HEK293 (cell line): Measurements from ENCODE around the gene GJD4.

Source experiments
- GLI4 ChIP-seq: fragments of 450-650 bp; formaldehyde crosslinking; IDR thresholded peaks from 2 replicates; pipeline ENCODE4 v1.5.1; 2016; ENCODE audit warnings: missing biosample characterization, missing genetic modification characterization
- KLF8 ChIP-seq: fragments of 450-650 bp; formaldehyde crosslinking; IDR thresholded peaks from 2 replicates; pipeline ENCODE4 v1.5.1; 2016; ENCODE audit warnings: missing biosample characterization, missing genetic modification characterization
- KLF9 ChIP-seq: fragments of 450-650 bp; formaldehyde crosslinking; IDR thresholded peaks from 2 replicates; pipeline ENCODE4 v1.5.1; 2016; ENCODE audit warnings: missing biosample characterization, missing genetic modification characterization, low read depth
- PATZ1 ChIP-seq: fragments of 450-650 bp; formaldehyde crosslinking; IDR thresholded peaks from 2 replicates; pipeline ENCODE4 v1.5.1; 2016; ENCODE audit warnings: missing biosample characterization, missing genetic modification characterization
- PBX3 ChIP-seq: sonication (generic); formaldehyde crosslinking; IDR thresholded peaks from 2 replicates; pipeline ENCODE4 v1.8.1; 2022; ENCODE audit warnings: mild to moderate bottlenecking, moderate library complexity, missing genetic modification reagents
- SCRT1 ChIP-seq: fragments of 450-650 bp; formaldehyde crosslinking; IDR thresholded peaks from 2 replicates; pipeline ENCODE4 v1.5.1; 2016; ENCODE audit warnings: missing biosample characterization, missing genetic modification characterization, borderline replicate concordance
- SETDB1 ChIP-seq: IDR thresholded peaks from one replicate; pipeline ENCODE4 v1.6.1; 2017; ENCODE audit warnings: mild to moderate bottlenecking, low read length, moderate library complexity, mixed read lengths; ENCODE audit not compliant: insufficient read length
- ZBTB17 ChIP-seq: fragments of 450-650 bp; formaldehyde crosslinking; IDR thresholded peaks from 2 replicates; pipeline ENCODE4 v1.5.1; 2016; ENCODE audit warnings: missing biosample characterization, missing genetic modification characterization
- ZBTB26 ChIP-seq: fragments of 450-650 bp; formaldehyde crosslinking; optimal IDR thresholded peaks from 2 replicates; pipeline ENCODE3; 2016; ENCODE audit warnings: missing biosample characterization, mild to moderate bottlenecking, missing genetic modification characterization
- ZBTB49 ChIP-seq: fragments of 450-650 bp; formaldehyde crosslinking; IDR thresholded peaks from 2 replicates; pipeline ENCODE4 v1.5.1; 2016; ENCODE audit warnings: missing biosample characterization, missing genetic modification characterization, low read depth
- ZNF138 ChIP-seq: fragments of 450-650 bp; formaldehyde crosslinking; IDR thresholded peaks from 2 replicates; pipeline ENCODE4 v1.5.1; 2016; ENCODE audit warnings: missing biosample characterization, missing genetic modification characterization, borderline replicate concordance
- ZNF184 ChIP-seq: fragments of 450-650 bp; IDR thresholded peaks from 2 replicates; pipeline ENCODE4 v1.5.1; 2018; ENCODE audit warnings: missing biosample characterization, mild to moderate bottlenecking, missing genetic modification characterization
- ZNF202 ChIP-seq: fragments of 450-650 bp; formaldehyde crosslinking; IDR thresholded peaks from 2 replicates; pipeline ENCODE4 v1.5.1; 2016; ENCODE audit warnings: missing biosample characterization, missing genetic modification characterization, borderline replicate concordance
- ZNF211 ChIP-seq: fragments of 450-650 bp; formaldehyde crosslinking; IDR thresholded peaks from 2 replicates; pipeline ENCODE4 v1.5.1; 2016; ENCODE audit warnings: low read depth, missing biosample characterization, missing genetic modification characterization
- ZNF214 ChIP-seq: fragments of 450-650 bp; formaldehyde crosslinking; IDR thresholded peaks from 2 replicates; pipeline ENCODE4 v1.5.1; 2017; ENCODE audit warnings: missing biosample characterization, mild to moderate bottlenecking, missing genetic modification characterization, borderline replicate concordance
- ZNF223 ChIP-seq: fragments of 450-650 bp; formaldehyde crosslinking; IDR thresholded peaks from 2 replicates; pipeline ENCODE4 v1.5.1; 2016; ENCODE audit warnings: missing biosample characterization, missing genetic modification characterization
- ZNF292 ChIP-seq: fragments of 450-650 bp; formaldehyde crosslinking; IDR thresholded peaks from 2 replicates; pipeline ENCODE4 v1.5.1; 2016; ENCODE audit warnings: low read depth, missing biosample characterization, missing genetic modification characterization, borderline replicate concordance
- ZNF341 ChIP-seq: fragments of 450-650 bp; formaldehyde crosslinking; IDR thresholded peaks from 2 replicates; pipeline ENCODE4; 2016; ENCODE audit warnings: low read depth, missing biosample characterization, missing genetic modification characterization
- ZNF362 ChIP-seq: fragments of 450-650 bp; formaldehyde crosslinking; IDR thresholded peaks from 2 replicates; pipeline ENCODE4 v1.5.1; 2016; ENCODE audit warnings: missing biosample characterization, missing genetic modification characterization
- ZNF366 ChIP-seq: fragments of 450-650 bp; formaldehyde crosslinking; conservative IDR thresholded peaks from 2 replicates; pipeline ENCODE4 v1.5.1; 2016; ENCODE audit warnings: missing biosample characterization, missing genetic modification characterization
- ZNF433 ChIP-seq: fragments of 450-650 bp; formaldehyde crosslinking; IDR thresholded peaks from 2 replicates; pipeline ENCODE4 v1.5.1; 2016; ENCODE audit warnings: missing biosample characterization, missing genetic modification characterization, low read depth
- ZNF473 ChIP-seq: fragments of 450-650 bp; formaldehyde crosslinking; IDR thresholded peaks from 2 replicates; pipeline ENCODE4 v1.5.1; 2017; ENCODE audit warnings: missing biosample characterization, missing genetic modification characterization
- ZNF48 ChIP-seq: fragments of 450-650 bp; formaldehyde crosslinking; IDR thresholded peaks from 2 replicates; pipeline ENCODE4 v1.5.1; 2016; ENCODE audit warnings: missing biosample characterization, missing genetic modification characterization
- ZNF510 ChIP-seq: fragments of 450-650 bp; formaldehyde crosslinking; IDR thresholded peaks from 2 replicates; pipeline ENCODE4 v1.5.1; 2018; ENCODE audit warnings: mild to moderate bottlenecking, missing genetic modification characterization, missing biosample characterization; ENCODE audit not compliant: insufficient replicate concordance
- ZNF560 ChIP-seq: fragments of 450-650 bp; formaldehyde crosslinking; IDR thresholded peaks from 2 replicates; pipeline ENCODE4 v1.5.1; 2017; ENCODE audit warnings: missing biosample characterization, missing genetic modification characterization, borderline replicate concordance
- ZNF624 ChIP-seq: fragments of 450-650 bp; formaldehyde crosslinking; IDR thresholded peaks from 2 replicates; pipeline ENCODE4 v1.5.1; 2017; ENCODE audit warnings: missing biosample characterization, missing genetic modification characterization
- ZNF639 ChIP-seq: fragments of 450-650 bp; formaldehyde crosslinking; IDR thresholded peaks from 2 replicates; pipeline ENCODE4 v1.5.1; 2016; ENCODE audit warnings: missing biosample characterization, missing genetic modification characterization
- ZNF660 ChIP-seq: fragments of 450-650 bp; IDR thresholded peaks from 2 replicates; pipeline ENCODE4 v1.5.1; 2018; ENCODE audit warnings: missing biosample characterization, mild to moderate bottlenecking, missing genetic modification characterization
- ZNF670 ChIP-seq: fragments of 450-650 bp; formaldehyde crosslinking; IDR thresholded peaks from 2 replicates; pipeline ENCODE4 v1.5.1; 2016; ENCODE audit warnings: missing biosample characterization, missing genetic modification characterization, low read depth
- ZNF768 ChIP-seq: fragments of 450-650 bp; formaldehyde crosslinking; IDR thresholded peaks from 2 replicates; pipeline ENCODE4 v1.5.1; 2018; ENCODE audit warnings: missing biosample characterization, mild to moderate bottlenecking, missing genetic modification characterization
- ZSCAN30 ChIP-seq: fragments of 450-650 bp; IDR thresholded peaks from 2 replicates; pipeline ENCODE4 v1.5.1; 2018; ENCODE audit warnings: missing biosample characterization, mild to moderate bottlenecking, missing genetic modification characterization, moderate library complexity

Gene GJD4

GRCh38 chr10:35642035-35642792 lies 37.1 kb downstream of the GJD4 start, which contains the start of gene FZD8 (continued):
- peak; percentile 48; the same call in 1 of the 2 replicates for TF ChIP-seq KLF9 (tag by site-specific recombination)
- no peak for TF ChIP-seq ZNF202 (tag by site-specific recombination)
- no peak; the same call in 1 of the 2 replicates for TF ChIP-seq ZNF768 (tag by site-specific recombination)
- TF ChIP-seq ZBTB26 (tag by site-specific recombination): peak; percentile 90
- TF ChIP-seq ZNF670 (tag by site-specific recombination): no peak
- peak; percentile 85 for TF ChIP-seq PBX3
- no peak for TF ChIP-seq ZNF48
- TF ChIP-seq ZNF660 (tag by site-specific recombination): no peak
- TF ChIP-seq SETDB1: no peak
- no peak for TF ChIP-seq ZNF624 (tag by site-specific recombination)
- no peak for TF ChIP-seq ZNF510 (tag by site-specific recombination)
- no peak for TF ChIP-seq ZNF138 (tag by site-specific recombination)
- TF ChIP-seq SCRT1 (tag by site-specific recombination): no peak
- TF ChIP-seq ZSCAN30 (tag by site-specific recombination): peak; percentile 13
- no peak for TF ChIP-seq ZNF433 (tag by site-specific recombination)
- TF ChIP-seq ZBTB17 (tag by site-specific recombination): peak; percentile 84
- no peak; the same call in 1 of the 2 replicates for TF ChIP-seq ZNF341 (tag by site-specific recombination)
- TF ChIP-seq ZNF292 (tag by site-specific recombination): no peak
- peak; percentile 84; the same call in 1 of the 2 replicates for TF ChIP-seq KLF8 (tag by site-specific recombination)
- no peak for TF ChIP-seq GLI4 (tag by site-specific recombination)
- TF ChIP-seq ZNF639 (tag by site-specific recombination): 0 out of 2 replicates have a peak, but pooled peaks have one; percentile 33
- no peak for TF ChIP-seq ZNF362 (tag by site-specific recombination)
- TF ChIP-seq ZNF366: no peak; the same call in 1 of the 2 replicates
- no peak for TF ChIP-seq ZBTB49 (tag by site-specific recombination)
- no peak for TF ChIP-seq ZNF184
- no peak for TF ChIP-seq ZNF214
- TF ChIP-seq ZNF211 (tag by site-specific recombination): no peak
- no peak for TF ChIP-seq ZNF223 (tag by site-specific recombination)
- TF ChIP-seq PATZ1 (tag by site-specific recombination): no peak
- no peak for TF ChIP-seq ZNF560 (tag by site-specific recombination)
- no peak for TF ChIP-seq ZNF473 (tag by site-specific recombination)
